ENCODE results near the gene KCNJ1. TPM values are rescaled to one million over a fixed set of nuclear protein-coding genes. Genes with fewer than 3 reads are reported as not detected.

The KCNJ1 gene
- total RNA-seq, 1 donor: not detected

GRCh38 chr11:128810784-128811514 is 56.1 kb downstream of the KCNJ1 start:
- H3K4me2 ChIP-seq (ENCODE audit: insufficient read depth, low read length): no peak overlapping the region
- no peaks in the 10 kb centered on the region for H3K27me3 ChIP-seq (ENCODE audit: insufficient read depth, low read length)
- no peak for TF ChIP-seq CTCF (IDR thresholded peaks at IDR 0.05; ENCODE audit: extremely low read depth, low read depth, low read length)
- no peak for DNase-seq (ENCODE audit: insufficient read length, low spot score, missing footprints)
- peaks cover 15% of the 10 kb centered on the region for H3K36me3 ChIP-seq (ENCODE audit: insufficient read depth, low read length)
- no peaks in the 10 kb centered on the region for H4K20me1 ChIP-seq (ENCODE audit: insufficient read depth, low read length)
- H3K79me2 ChIP-seq (ENCODE audit: insufficient read depth, low read length): no peaks in the 10 kb centered on the region
- no peak overlapping the region for H3K4me3 ChIP-seq (ENCODE audit: insufficient read depth, low read length)
- H3K9me3 ChIP-seq (ENCODE audit: low read depth, low read length): no peaks in the 10 kb centered on the region
- peaks cover 28% of the 10 kb centered on the region for H3K4me1 ChIP-seq (ENCODE audit: insufficient read depth, low read length)
- no peak overlapping the region for H2AFZ ChIP-seq (ENCODE audit: low read length)
- no peak overlapping the region for H3K27ac ChIP-seq (ENCODE audit: low read depth, low read length)

GRCh38 chr11:128809128-128809527 is 58.0 kb downstream of the KCNJ1 start:
- H3K27me3 ChIP-seq (ENCODE audit: insufficient read depth, low read length): no peaks in the 10 kb centered on the region
- no peaks in the 10 kb centered on the region for H3K79me2 ChIP-seq (ENCODE audit: insufficient read depth, low read length)
- no peak overlapping the region for H3K4me3 ChIP-seq (ENCODE audit: insufficient read depth, low read length)
- peaks cover 19% of the 10 kb centered on the region for H3K4me1 ChIP-seq (ENCODE audit: insufficient read depth, low read length)
- TF ChIP-seq CTCF (IDR thresholded peaks at IDR 0.05; ENCODE audit: extremely low read depth, low read depth, low read length): no peak
- H3K36me3 ChIP-seq (ENCODE audit: insufficient read depth, low read length): peaks cover 15% of the 10 kb centered on the region
- DNase-seq (ENCODE audit: insufficient read length, low spot score, missing footprints): no peak
- no peak overlapping the region for H3K27ac ChIP-seq (ENCODE audit: low read depth, low read length)
- no peaks in the 10 kb centered on the region for H4K20me1 ChIP-seq (ENCODE audit: insufficient read depth, low read length)
- no peak overlapping the region for H2AFZ ChIP-seq (ENCODE audit: low read length)
- H3K9me3 ChIP-seq (ENCODE audit: low read depth, low read length): no peaks in the 10 kb centered on the region
- H3K4me2 ChIP-seq (ENCODE audit: insufficient read depth, low read length): no peak overlapping the region

- no peaks in the 10 kb centered on the region for H4K20me1 ChIP-seq (ENCODE audit: insufficient read depth, low read length)
- no peak overlapping the region for H3K4me2 ChIP-seq (ENCODE audit: insufficient read depth, low read length)
- no peak overlapping the region for H3K27ac ChIP-seq (ENCODE audit: low read depth, low read length)
- H3K36me3 ChIP-seq (ENCODE audit: insufficient read depth, low read length): peaks cover 15% of the 10 kb centered on the region
- no peak overlapping the region for H2AFZ ChIP-seq (ENCODE audit: low read length)
- H3K27me3 ChIP-seq (ENCODE audit: insufficient read depth, low read length): no peaks in the 10 kb centered on the region
- no peak for DNase-seq (ENCODE audit: insufficient read length, low spot score, missing footprints)
- no peaks in the 10 kb centered on the region for H3K79me2 ChIP-seq (ENCODE audit: insufficient read depth, low read length)
- H3K4me3 ChIP-seq (ENCODE audit: insufficient read depth, low read length): no peak overlapping the region
- no peaks in the 10 kb centered on the region for H3K9me3 ChIP-seq (ENCODE audit: low read depth, low read length)
- no peak for TF ChIP-seq CTCF (IDR thresholded peaks at IDR 0.05; ENCODE audit: extremely low read depth, low read depth, low read length)
- peaks cover 23% of the 10 kb centered on the region for H3K4me1 ChIP-seq (ENCODE audit: insufficient read depth, low read length)
Measured at GRCh38 chr11:128807909-128808308, 59.2 kb downstream of the KCNJ1 start.

GRCh38 chr11:128806506-128807261 is 60.4 kb downstream of the KCNJ1 start:
- TF ChIP-seq CTCF (IDR thresholded peaks at IDR 0.05; ENCODE audit: extremely low read depth, low read depth, low read length): no peak
- no peak for DNase-seq (ENCODE audit: insufficient read length, low spot score, missing footprints)
- H3K4me2 ChIP-seq (ENCODE audit: insufficient read depth, low read length): no peak overlapping the region

More at GRCh38 chr11:128806506-128807261, 60.4 kb downstream of the KCNJ1 start:
- H3K36me3 ChIP-seq (ENCODE audit: insufficient read depth, low read length): peaks cover 15% of the 10 kb centered on the region
- peaks cover 26% of the 10 kb centered on the region for H3K4me1 ChIP-seq (ENCODE audit: insufficient read depth, low read length)
- H3K27me3 ChIP-seq (ENCODE audit: insufficient read depth, low read length): no peaks in the 10 kb centered on the region
- no peak overlapping the region for H2AFZ ChIP-seq (ENCODE audit: low read length)
- no peak overlapping the region for H3K4me3 ChIP-seq (ENCODE audit: insufficient read depth, low read length)
- H3K27ac ChIP-seq (ENCODE audit: low read depth, low read length): peak overlapping the region; percentile 56
- H3K9me3 ChIP-seq (ENCODE audit: low read depth, low read length): no peaks in the 10 kb centered on the region
- no peaks in the 10 kb centered on the region for H4K20me1 ChIP-seq (ENCODE audit: insufficient read depth, low read length)
- H3K79me2 ChIP-seq (ENCODE audit: insufficient read depth, low read length): no peaks in the 10 kb centered on the region
